HL-60 (cell line): ENCODE results near the gene HOXD4.

Experiments
- GABPA ChIP-seq: IDR thresholded peaks from 2 replicates; pipeline ENCODE4 v1.6.1; 2012; ENCODE audit warnings: low read depth
- POLR2AphosphoS5 ChIP-seq: IDR thresholded peaks from 2 replicates; pipeline ENCODE4 v1.6.1; 2012; ENCODE audit warnings: low read depth
- SPI1 ChIP-seq: IDR thresholded peaks from 2 replicates; pipeline ENCODE4 v1.6.1; 2012; ENCODE audit warnings: low read depth, mild to moderate bottlenecking, borderline replicate concordance
- TF ChIP-seq, protein P1 (sequence below): IDR thresholded peaks from one replicate; pipeline ENCODE4 v1.5.1; 2011; ENCODE audit warnings: low read length, control low read depth, inconsistent platforms; ENCODE audit not compliant: insufficient read depth

DNA sequence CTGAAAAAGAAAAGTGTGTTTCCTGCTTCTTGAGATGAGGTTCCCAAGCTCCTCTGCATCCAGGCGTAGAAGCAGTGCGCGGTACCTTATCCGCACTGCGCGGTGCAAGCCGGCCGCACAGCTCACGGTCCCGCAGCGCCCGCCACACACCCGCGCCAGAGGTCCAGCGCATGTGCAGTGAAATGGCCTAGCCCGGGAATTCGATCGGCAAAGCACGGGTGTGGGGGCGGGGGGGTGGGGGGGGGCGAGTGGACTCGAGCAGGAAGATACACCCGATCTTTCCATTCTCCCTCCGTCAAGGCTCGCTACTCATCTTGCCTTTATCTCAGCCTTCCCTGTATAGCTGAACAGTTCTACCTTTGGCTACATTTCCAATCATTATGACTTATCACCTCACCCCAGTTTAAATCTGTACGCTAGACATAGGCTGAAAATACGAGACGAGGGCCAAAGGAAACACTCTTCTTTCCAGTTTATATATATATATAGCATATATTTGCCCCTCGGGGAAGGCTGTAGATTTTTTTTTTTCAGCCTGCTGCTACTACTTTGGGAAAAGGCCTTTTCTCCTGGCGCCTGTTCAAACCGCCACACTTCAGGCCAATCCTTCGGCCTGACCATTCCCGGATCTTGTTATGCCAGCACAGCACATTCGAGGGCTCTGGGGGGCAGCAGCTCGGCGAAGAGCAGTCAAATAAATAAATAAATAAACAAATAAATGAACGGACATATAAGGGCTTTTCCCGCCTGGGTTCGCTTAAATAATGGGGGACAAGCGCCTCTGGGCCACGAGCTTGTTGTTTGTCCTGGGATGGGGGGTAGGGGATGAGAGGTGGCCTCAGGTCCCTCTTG, 11.5 kb upstream of the HOXD4 start:
- TF ChIP-seq SPI1 (no peak), POLR2AphosphoS5 (no peak), GABPA (no peak)
- TF ChIP-seq, protein P1, sequence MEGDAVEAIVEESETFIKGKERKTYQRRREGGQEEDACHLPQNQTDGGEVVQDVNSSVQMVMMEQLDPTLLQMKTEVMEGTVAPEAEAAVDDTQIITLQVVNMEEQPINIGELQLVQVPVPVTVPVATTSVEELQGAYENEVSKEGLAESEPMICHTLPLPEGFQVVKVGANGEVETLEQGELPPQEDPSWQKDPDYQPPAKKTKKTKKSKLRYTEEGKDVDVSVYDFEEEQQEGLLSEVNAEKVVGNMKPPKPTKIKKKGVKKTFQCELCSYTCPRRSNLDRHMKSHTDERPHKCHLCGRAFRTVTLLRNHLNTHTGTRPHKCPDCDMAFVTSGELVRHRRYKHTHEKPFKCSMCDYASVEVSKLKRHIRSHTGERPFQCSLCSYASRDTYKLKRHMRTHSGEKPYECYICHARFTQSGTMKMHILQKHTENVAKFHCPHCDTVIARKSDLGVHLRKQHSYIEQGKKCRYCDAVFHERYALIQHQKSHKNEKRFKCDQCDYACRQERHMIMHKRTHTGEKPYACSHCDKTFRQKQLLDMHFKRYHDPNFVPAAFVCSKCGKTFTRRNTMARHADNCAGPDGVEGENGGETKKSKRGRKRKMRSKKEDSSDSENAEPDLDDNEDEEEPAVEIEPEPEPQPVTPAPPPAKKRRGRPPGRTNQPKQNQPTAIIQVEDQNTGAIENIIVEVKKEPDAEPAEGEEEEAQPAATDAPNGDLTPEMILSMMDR: no peak
